Tongue (tissue), 2 donors: ENCODE data around the gene RESF1. TPM values are rescaled to one million over a fixed set of nuclear protein-coding genes. Genes with fewer than 3 reads are reported as not detected.
"Not testable (repeated sequence)": the region's sequence is repeated elsewhere in the genome, so short reads cannot be mapped to it uniquely, and the experiment has no call there.

Source experiments
- DNase-seq: peaks from one replicate; pipeline ENCODE4 v3.0.0-alpha.2; 2015
- total RNA-seq: library from RNA; depleted of rRNA; stranded (reverse); fragments of >200 nt; gene quantifications from one replicate; pipeline ENCODE4 v1.2.3, GENCODE V29; 2014

The RESF1 gene, protein sequence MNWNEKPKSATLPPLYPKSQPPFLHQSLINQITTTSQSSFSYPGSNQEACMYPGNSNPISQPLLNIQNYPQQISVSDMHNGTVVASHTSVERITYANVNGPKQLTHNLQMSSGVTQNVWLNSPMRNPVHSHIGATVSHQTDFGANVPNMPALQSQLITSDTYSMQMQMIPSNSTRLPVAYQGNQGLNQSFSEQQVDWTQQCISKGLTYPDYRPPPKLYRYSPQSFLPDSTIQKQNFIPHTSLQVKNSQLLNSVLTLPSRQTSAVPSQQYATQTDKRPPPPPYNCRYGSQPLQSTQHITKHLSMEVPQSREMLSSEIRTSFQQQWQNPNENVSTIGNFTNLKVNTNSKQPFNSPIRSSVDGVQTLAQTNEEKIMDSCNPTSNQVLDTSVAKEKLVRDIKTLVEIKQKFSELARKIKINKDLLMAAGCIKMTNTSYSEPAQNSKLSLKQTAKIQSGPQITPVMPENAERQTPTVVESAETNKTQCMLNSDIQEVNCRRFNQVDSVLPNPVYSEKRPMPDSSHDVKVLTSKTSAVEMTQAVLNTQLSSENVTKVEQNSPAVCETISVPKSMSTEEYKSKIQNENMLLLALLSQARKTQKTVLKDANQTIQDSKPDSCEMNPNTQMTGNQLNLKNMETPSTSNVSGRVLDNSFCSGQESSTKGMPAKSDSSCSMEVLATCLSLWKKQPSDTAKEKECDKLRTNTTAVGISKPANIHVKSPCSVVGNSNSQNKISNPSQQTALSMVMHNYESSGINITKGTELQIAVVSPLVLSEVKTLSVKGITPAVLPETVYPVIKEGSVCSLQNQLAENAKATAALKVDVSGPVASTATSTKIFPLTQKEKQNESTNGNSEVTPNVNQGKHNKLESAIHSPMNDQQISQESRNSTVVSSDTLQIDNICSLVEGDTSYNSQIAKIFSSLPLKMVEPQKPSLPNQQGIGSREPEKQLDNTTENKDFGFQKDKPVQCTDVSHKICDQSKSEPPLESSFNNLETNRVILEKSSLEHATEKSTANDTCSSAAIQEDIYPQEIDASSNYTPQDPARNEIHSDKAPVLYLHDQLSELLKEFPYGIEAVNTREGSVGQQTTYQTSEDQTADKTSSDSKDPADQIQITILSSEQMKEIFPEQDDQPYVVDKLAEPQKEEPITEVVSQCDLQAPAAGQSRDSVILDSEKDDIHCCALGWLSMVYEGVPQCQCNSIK (N-terminal part only)
- 43.6 TPM for total RNA-seq

DNA sequence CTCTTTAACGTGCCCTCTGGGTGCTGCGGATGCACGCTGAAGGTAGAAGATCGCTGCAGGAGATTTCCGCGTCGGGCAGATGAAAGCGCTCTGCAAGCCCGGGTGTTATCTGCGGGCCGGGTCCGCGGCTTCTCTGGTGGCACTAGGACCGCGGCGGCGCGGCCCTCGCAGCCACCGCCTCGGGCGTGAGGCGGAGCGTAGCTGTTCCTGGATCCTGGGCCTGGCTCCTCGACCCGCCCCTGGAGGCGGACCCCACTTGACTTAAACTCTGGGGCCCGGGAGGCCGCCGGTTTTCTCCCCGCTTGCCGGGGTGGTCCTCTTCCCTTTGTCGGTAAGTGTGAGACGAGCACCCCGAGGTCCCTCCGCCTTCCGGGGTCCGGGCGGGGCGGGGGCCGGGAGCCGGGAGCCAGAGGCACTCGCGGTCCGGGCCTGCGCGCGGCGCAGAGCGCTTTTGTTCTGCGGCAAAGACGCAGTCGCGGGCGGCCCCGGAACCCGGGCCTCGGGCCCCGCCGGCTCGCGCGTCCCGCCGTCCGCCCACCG, at the start of gene RESF1:
RESF1 (plus strand) TSS at position 255 of the 540 bp plus-strand sequence. CDS start 21,541 bp downstream, outside the sequence.
- peak; percentile 95 for DNase-seq

DNA sequence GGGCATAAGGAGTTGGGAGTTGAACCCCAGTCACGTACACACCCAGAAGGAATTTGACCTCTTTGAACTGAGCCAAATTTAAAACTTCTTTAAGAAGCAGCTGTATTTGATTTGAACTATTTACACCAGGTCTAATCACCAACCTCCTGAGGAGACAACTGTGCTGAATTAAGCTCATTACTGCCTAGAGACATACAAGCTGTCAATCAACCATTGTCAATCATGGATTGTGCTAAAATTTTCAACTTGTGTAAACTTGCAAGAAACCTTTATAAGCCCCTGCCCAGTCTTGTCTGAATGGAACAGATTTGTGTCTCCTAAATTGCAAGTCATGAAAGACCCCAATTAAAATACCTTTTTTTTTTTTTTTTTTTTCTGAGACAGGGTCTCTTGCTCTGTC, 44.3 kb upstream of the RESF1 start:
- DNase-seq = no peak

DNA sequence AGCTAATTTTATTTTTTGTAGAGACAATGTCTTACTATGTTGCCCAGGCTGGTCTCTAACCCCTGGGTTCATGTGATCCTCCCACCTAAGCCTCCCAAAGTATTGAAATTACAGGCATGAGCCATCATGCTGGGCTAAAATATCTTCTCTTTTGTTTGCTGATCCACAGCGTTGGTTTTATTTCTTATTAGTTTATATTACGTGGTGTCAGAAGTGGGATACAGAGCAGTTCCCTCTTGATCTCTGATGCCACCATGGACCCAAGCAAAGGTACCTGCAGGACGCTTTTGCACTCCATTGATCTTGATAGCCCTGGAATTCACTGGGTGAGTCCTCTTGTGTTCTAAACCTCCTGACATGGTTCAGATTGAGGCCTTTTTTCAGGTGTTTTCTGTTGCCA, 43.8 kb upstream of the RESF1 start:
- DNase-seq = no peak

DNA sequence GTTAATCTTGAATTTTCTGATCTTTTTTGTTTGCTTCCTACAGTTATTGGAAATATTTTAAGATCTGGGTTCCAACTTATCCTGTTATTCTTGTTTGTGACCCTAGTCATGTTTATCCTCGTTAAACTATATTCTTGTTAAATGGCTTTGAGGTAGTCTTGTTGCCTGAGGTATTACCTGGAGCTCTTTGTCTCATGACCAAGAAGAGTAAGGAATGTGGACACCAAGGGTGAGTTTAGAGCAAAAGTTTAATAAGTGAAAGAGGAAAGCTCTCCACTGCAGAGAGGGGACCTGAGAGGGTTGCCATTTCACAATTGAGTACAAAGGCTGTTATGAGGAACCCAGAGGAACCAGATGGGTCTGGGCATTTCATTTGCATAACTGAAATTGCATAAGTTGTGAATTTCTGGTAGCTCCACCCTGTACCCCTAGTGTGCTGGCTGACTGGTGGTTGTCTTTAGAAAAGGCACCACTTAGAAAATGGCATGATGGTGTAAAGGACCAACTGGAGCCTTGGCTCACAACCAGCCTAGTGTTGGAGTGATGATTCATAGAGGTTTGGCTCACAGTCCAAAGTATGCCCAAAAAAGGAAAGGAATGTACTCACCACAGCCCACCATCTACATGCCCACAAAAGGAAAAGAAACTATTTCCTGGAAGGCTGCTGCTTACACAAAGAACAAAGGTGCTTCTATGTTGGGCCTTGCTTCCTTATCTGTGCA, 36.7 kb upstream of the RESF1 start:
- no peak for DNase-seq

DNA sequence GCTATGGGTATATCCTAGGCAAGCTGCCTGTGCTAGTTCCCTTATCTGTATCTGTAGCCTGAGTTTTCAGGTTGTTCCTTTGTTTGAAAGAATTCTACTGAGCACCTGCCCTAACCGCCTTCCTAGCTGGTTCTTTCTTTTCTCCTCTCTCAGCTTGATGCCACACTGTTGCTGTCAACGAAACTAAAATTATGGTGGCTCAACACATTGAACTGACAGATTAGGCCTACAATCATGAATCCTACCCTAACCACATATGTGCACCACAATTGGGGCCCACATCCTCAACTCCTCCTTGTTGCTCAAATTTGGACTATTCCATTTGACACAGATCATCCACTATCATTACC, 36.2 kb upstream of the RESF1 start:
- DNase-seq = no peak

DNA sequence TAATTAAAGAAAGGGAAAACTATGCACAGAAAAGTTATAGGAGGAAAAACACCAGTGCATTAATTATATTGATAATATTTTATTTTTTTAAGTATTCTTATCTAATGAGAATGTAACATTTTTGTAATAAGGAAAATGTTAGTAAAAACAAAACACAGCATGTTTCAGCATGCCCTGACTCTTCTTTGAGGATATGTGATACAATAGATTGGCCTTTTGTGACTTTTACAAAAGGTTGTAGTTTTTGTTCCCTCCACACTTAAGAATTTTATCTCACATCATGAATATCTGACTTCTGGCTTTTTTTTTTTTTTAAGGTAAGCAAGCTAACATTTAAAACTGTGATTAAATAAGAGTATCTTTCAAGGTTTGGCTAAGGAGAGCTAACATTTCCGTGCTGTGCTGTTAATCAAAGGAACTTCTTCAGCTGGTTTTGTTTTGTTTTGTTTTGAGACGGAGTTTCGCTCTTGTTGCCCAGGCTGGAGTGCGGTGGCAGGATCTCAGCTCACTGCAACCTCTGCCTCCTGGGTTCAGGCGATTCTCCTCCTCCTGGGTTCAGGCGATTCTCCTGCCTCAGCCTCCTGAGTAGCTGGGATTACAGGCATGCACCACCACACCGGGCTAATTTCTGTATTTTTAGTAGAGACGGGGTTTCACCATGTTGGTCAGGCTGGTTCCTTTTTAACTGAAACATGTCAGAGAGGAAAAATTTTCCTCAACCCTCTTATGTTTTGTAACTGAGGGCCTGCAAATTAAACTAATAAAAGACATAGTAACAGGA, 30.8 kb upstream of the RESF1 start:
- no peak for DNase-seq

DNA sequence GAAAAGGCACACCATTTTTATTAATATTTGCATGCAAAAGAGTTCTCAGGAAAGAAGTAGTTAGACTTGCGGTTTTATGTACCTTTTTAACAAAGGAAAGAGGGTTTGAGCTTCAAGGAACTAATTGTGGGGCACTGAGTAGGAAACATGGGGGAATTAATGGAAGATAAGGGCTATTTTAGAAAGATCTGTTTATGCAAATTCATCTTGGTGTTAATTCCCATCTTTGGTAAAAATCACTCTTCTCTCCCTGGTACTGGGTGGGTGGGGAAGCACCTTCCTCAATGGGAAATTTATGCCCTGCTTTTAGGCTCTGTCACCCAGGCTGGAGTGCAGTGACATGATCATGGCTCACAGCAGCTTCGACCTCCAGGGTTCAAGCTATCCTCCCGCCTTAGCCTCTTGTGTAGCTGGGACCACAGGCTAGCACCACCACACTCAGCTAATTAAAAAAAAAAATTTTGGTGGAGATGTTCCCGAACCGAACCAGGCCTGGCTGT, 30.1 kb upstream of the RESF1 start:
- DNase-seq = no peak

DNA sequence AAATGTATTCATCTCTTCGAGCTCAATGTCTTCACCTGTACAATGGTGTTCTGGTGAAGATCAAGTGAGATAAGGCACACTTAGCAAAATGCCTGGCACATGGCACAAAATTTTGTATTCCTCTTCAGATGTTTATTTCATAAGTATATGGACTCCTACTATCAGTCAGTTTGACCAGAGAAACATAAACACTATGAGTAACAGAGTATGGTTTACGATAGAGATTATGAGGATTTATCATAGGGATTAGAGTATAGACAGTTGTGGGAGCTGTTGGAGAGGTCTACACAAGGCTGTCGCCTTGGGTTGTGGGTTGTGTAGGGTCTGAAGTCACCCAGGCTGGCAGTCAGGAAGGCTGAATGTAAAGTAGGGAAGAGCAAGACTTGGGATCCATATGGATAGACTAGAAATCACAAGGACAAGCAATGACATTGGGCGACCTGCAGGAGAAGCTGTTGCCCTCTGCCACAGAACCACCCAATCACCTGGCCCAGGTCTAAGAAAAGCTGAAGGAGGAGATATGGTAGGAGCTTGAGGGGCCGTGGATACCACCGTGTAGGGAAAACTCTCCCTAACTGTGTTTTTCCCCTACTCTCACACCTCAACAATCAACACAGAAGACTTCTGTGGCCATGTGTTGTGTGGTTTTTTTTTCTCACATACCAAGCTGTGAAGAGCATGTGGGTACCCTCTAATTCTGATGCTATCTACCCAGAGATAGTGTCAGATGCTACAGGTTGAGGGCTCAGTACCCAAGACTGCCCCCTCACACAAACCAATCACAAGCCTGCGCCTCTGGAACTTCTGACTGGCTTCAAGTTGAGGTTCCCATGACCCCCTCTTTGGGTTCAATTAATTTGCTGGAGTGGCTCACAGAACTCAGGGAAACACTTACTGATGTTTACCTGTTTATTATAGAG, 27.2 kb upstream of the RESF1 start:
- DNase-seq = no peak

DNA sequence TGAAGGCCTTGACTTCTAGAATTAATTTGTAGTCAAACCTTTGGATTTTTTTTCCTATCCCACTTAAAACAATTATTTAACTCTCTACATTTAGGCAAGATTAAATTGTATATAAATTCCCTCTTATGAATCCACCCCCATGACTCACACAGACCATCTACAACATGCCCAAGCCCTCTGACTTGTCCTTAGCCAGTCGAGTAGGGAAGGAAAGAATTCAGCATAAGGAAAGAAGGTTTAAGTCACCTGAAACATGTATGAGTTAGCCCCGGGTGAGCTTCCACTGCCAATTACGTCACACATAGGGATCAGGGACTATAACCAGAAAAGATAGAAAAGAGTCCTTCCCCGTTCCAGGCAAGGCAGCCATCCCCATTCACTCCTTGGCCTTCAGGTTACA, 14.9 kb upstream of the RESF1 start:
- no peak for DNase-seq

DNA sequence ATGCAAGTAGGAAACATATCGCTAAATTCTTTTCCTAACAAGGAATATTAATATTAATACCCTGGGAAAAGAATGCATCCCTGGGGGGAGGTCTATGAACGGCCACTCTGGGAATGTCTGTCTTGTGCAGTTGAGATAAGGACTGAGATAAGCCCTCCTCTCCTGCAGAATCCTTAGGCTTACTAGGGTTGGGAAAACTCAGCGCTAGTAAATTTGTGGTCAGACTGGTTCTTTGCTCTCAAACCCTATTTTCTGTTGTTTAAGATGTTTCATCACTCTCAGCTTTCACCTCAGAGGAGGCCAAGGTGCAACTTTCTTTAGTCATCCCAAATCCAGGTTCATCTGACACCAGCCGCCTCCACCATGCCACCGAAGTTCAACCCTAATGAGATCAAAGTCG, 11.2 kb upstream of the RESF1 start:
- no peak for DNase-seq

DNA sequence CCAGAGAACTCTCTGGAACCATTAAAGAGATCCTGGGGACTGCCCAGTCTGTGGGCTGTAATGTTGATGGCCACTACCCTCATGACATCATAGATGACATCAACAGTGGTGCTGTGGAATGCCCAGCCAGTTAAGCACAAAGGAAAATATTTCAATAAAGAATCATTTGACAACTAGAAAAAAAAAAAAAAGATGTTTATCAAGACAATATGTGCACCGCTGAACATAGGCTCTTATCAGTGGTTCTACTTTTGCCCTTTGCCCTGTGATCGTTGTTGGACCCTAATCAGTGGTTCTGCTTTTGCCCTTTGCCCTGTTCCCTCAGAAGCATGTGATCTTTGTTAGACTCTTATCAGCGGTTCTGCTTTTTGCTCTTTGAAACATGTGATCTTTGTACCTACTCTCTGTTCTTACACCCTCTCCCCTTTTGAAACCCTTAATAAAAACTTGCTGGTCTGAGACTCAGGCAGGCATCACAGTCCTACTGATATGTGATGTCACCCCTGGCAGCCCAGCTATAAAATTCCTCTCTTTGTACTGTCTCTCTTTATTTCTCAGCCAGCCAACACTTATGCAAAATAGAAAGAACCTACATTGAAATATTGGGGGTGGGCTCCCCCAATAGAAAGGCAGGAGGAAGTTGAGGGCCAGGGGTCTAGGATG, 10.4 kb upstream of the RESF1 start:
- not testable (repeated sequence) for DNase-seq

DNA sequence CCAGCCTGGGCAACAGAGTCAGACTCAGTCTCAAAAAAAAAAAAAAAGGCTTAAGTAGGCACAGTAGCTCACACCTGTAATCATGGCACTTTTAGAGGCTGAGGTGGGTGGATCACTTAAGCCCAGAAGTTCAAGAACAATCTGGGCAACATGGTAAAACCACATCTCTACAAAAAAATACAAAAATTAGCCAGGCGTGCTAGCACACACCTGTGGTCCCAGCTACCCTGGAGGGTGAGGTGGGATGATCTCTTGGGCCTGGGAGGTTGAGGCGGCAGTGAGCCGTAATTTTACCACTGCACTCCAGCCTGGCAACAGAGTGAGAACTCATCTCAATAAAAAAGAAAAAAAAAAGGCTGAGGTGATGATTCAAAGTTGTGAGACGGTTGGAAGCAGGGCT, 9.1 kb upstream of the RESF1 start:
- no peak for DNase-seq

DNA sequence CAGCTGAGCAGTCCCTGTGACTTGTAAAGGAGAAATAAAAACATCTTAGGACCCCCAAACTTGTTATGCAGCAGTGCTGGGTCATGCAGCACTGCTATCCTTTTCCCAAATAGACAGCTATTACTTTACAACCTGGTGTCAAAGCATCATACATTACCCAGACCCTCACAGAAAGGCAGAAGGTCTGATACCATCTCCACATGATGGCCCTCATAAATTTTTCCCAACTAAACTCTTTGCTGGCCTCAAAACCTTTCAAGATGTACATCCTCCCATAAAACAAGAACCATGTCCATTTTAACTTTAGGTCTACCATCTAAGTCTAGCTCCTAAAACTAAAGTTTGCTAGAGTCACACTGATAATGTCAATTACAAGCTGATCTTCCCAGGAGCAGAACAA, 8.7 kb upstream of the RESF1 start:
- DNase-seq = no peak

DNA sequence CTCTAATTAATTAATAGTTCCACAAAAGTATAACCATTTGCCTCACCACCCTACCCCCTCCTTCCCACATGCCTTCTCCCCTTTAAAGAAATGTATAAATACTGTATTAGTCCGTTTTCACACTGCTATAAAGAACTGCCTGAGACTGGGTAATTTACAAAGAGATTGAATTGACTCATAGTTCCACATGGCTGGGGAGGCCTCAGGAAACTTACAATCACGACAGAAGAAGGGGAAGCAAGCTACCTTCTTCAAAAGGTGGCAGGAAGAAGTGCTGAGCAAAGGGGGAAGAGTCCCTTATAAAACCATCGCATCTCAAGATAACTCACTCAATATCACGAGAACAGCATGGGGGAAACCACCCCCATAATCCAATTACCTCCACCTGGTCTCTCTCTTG, 8.2 kb upstream of the RESF1 start:
- no peak for DNase-seq

DNA sequence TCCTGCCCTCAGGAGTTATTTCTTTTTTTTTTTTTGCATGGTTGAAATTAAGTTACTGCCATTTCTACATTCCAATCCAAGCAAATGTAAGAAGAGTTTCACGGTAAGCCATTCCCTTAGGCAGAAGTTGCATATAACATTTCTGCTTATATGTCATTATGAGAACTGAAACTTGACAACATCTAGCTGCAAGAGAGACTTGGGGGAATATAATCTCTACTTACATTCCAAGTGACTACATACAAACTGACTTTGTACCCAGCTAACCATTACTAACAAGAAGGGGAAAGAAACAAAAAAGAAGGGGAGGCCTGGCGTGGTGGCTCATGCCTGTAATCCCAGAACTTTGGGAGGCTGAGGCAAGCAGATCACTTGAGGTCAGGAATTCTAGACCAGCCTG, 7.3 kb upstream of the RESF1 start:
- DNase-seq = no peak

DNA sequence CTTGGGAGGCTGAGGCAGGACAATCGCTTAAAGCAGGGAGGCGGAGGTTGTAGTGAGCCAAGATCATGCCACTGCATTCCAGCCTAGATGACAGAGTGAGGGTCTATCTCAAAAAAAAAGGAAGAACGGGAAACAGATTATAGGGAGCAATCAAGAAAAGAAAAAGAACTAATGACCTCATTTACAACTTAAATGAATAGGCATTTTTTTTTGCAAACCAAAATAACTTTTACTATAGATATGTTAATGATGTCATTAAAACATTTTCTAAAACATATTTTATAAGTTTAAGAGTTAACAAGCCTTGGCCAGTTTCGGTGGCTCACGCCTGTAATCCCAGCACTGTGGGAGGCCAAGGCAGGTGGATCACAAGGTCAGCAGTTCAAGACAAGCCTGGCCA, 6.8 kb upstream of the RESF1 start:
- DNase-seq = no peak

DNA sequence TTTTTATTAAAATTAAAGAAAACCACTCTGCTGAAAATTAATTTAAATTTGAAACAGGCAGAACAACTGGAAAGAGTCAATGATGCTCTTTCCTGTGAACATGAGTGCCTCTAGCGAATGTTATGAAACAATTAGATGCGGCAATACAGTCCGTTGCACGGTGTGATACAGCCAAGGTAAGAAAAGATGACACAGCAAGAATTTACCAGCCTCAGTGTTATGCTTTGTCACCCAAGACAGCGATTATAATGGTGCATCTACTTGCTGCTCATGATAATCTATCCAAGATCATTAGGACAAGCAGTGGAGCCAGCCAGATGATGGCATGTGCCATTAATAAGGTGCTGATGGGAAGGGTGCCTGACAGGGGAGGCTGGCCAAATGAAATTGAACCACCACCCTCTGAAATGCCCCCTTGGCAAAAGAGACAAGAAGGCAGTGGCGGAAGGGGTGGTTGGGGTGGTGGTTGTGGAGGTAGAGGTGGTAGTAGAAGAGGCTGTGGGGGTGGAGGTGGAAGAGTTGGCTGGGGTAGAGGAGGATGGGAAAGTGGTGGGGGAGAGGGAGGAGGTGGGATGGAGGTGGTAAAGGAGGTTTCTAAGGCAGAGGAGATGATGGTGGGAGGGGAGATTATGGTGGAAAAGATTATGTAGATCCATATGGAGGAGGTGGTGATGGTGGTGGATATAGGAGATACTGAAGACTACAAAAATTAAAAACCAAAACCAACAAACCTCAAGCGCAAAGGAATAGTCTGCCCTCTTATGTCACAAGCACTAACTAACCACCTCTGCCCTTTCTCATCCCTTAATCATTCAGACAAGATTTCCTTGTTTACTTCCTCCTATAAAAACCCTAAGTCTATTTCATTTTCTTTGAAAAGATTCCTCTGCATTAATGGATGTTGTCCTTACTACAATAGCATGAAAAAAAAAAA, 4.0 kb upstream of the RESF1 start:
- no peak for DNase-seq

DNA sequence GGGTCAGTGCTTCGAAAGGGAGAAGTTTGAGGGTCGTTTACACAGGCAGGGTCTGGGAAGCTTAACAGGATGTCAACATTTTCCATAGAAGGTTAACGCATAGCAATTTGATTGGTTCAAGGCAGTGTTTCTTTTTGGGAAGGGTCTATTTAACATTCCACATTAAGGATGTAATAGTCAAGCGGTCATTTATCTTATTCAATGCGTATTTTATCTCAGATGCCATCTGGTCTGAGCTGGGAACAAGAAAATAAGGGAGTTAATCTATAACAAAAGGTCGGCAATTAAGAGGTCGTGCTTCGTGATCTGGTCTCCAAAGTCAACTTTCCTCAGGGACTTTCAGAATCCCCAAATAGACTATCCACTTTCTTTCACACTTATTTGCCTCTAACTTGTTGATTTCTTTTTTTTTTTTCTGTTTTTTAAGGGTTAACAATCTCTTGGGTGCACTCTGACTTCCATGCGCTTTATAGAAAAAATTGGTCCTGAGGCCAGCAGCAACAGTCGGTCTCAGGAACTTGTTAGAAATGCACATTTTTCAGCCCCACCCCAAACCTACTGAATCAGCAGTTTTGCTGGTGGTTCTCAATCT, 550 bp upstream of the RESF1 start:
- no peak for DNase-seq
